Erythroblast (primary cell): ENCODE results near the gene ZNF474.

ENCODE experiments used
- GATA1 ChIP-seq: IDR thresholded peaks from 2 replicates; pipeline ENCODE4 v1.6.1; 2011; ENCODE audit warnings: low read depth, mild to moderate bottlenecking, control low read depth, low read length, moderate library complexity
- POLR2A ChIP-seq: IDR thresholded peaks from 2 replicates; pipeline ENCODE4 v1.6.1; 2011; ENCODE audit warnings: mild to moderate bottlenecking, low read length

DNA sequence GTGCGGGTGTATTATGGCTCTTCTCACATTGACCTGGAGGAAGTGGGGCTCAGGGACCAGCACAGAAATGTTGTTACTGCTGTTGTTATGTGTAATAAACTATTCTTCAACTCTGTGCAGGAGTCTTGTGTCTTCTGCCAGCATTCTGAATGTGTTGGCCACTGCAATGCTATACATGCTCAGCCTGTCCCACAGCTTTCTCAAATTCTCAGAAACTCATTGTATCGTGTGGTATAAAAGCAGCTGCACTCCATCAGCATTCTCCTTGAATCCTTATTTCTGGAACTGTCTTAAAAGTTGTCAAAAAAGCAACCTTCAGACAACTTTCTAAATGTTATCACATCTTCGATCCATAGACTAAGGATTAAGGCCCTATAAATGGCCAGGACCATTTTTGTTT lies 72.0 kb downstream of the ZNF474 start:
- no peak for TF ChIP-seq POLR2A
- no peak for TF ChIP-seq GATA1
